Right atrium auricular region (tissue), 2 donors: Measurements from ENCODE around the gene KRT84. TPM values are rescaled to one million over a fixed set of nuclear protein-coding genes. Genes with fewer than 3 reads are reported as not detected.

Experiments used
- DNase-seq: peaks from one replicate; pipeline ENCODE4 v3.0.0-alpha.2; 2019; ENCODE audit warnings: low spot score
- H3K27ac ChIP-seq, 2 donors: fragments of 200-600 bp; sonication (generic); 1 replicate in 1 of 2; 2 replicates in 1 of 2; pipeline ENCODE4 v1.5.1; 2016 to 2019
- H3K27me3 ChIP-seq, 2 donors: fragments of 200-600 bp; sonication (generic); one replicate each; pipeline versions ENCODE4 v1.5.1 to v1.6.0; 2017 to 2019
- H3K36me3 ChIP-seq: fragments of 200-600 bp; sonication (generic); one replicate; pipeline ENCODE4 v1.5.1; 2016
- H3K4me1 ChIP-seq, 2 donors: fragments of 200-600 bp; sonication (generic); one replicate each; pipeline versions ENCODE4 v1.5.1 to v1.6.0; 2017 to 2019
- H3K4me3 ChIP-seq, 2 donors: fragments of 200-600 bp; sonication (generic); 1 replicate in 1 of 2; 2 replicates in 1 of 2; pipeline ENCODE4 v1.5.1; 2017 to 2019; ENCODE audit warnings: mild to moderate bottlenecking in 1 of 2, moderate library complexity in 1 of 2
- H3K9me3 ChIP-seq, 2 donors: fragments of 200-600 bp; sonication (generic); one replicate each; pipeline ENCODE4 v1.5.1; 2019
- CTCF ChIP-seq, 2 donors: fragments of 200-600 bp; sonication (generic); IDR thresholded peaks; one replicate each; pipeline ENCODE4 v1.5.1; 2019; ENCODE audit warnings: antibody characterized with exemption in 2 of 2
- total RNA-seq, 2 donors: library from RNA; depleted of rRNA; stranded (reverse); fragments of >200 nt; gene quantifications; one replicate each; pipeline ENCODE4 v1.1.0, GENCODE V29; 2016

KRT84 gene
- total RNA-seq, 2 donors from 2014 or later, result 0.28 TPM; not detected in 1

- Histone ChIP-seq H3K36me3 (no peaks in the 10 kb centered on the region), H3K27me3 (no peaks in the 10 kb centered on the region), H3K4me3 (no peak overlapping the region), H3K27ac (no peak overlapping the region), H3K9me3 (no peaks in the 10 kb centered on the region), H3K4me1 (peaks cover 0 to 8% of the 10 kb centered on the region in 2 donors)
- no peak for TF ChIP-seq CTCF (IDR thresholded peaks at IDR 0.05)
- DNase-seq, result no peak
These were observed 34.0 kb downstream of the KRT84 start for GRCh38 chr12:52351196-52352059.

GRCh38 chr12:52350786-52351185 is 34.7 kb downstream of the KRT84 start:
- no peak overlapping the region for H3K27ac ChIP-seq
- DNase-seq, result no peak
- no peak for TF ChIP-seq CTCF (IDR thresholded peaks at IDR 0.05)
- H3K27me3 ChIP-seq, result no peaks in the 10 kb centered on the region
- H3K4me1 ChIP-seq, result peaks cover 0 to 8% of the 10 kb centered on the region in 2 donors
- H3K9me3 ChIP-seq, result no peaks in the 10 kb centered on the region
- no peak overlapping the region for H3K4me3 ChIP-seq
- no peaks in the 10 kb centered on the region for H3K36me3 ChIP-seq

GRCh38 chr12:52350021-52350620 is 35.3 kb downstream of the KRT84 start:
- TF ChIP-seq CTCF (IDR thresholded peaks at IDR 0.05), result no peak
- H3K27me3 ChIP-seq, result no peaks in the 10 kb centered on the region
- DNase-seq, result no peak
- H3K4me1 ChIP-seq, result peaks cover 0 to 8% of the 10 kb centered on the region in 2 donors
- no peaks in the 10 kb centered on the region for H3K36me3 ChIP-seq
- H3K4me3 ChIP-seq, result no peak overlapping the region
- no peak overlapping the region for H3K27ac ChIP-seq
- H3K9me3 ChIP-seq, result no peaks in the 10 kb centered on the region

GRCh38 chr12:52349196-52349595 is 36.3 kb downstream of the KRT84 start:
- DNase-seq, result no peak
- no peak overlapping the region for H3K27ac ChIP-seq
- TF ChIP-seq CTCF (IDR thresholded peaks at IDR 0.05), result no peak
- H3K36me3 ChIP-seq, result no peaks in the 10 kb centered on the region
- H3K4me1 ChIP-seq, result peaks cover 0 to 8% of the 10 kb centered on the region in 2 donors
- H3K27me3 ChIP-seq, result no peaks in the 10 kb centered on the region
- H3K4me3 ChIP-seq, result no peak overlapping the region
- no peaks in the 10 kb centered on the region for H3K9me3 ChIP-seq

GRCh38 chr12:52347551-52348510 is 37.6 kb downstream of the KRT84 start:
- Histone ChIP-seq H3K4me1 (peaks cover 0 to 8% of the 10 kb centered on the region in 2 donors), H3K27ac (no peak overlapping the region), H3K9me3 (peaks cover 0 to 12% of the 10 kb centered on the region in 2 donors), H3K36me3 (no peaks in the 10 kb centered on the region), H3K4me3 (no peak overlapping the region), H3K27me3 (no peaks in the 10 kb centered on the region)
- DNase-seq, result no peak
- no peak for TF ChIP-seq CTCF (IDR thresholded peaks at IDR 0.05)
